Esophagus muscularis mucosa (tissue), 4 donors: ENCODE results near the gene A2M. TPM values are rescaled to one million over a fixed set of nuclear protein-coding genes. Genes with fewer than 3 reads are reported as not detected.

Source experiments
- DNase-seq: peaks from one replicate; pipeline ENCODE4 v3.0.0-alpha.2; 2017; ENCODE audit errors: extremely low spot score
- H3K27ac ChIP-seq, 4 donors: fragments of 200-600 bp; sonication (generic); replicated peaks in 1 of 4; 1 replicate in 3 of 4; 2 replicates in 1 of 4; pipeline ENCODE4 v1.5.1; 2016 to 2019; ENCODE audit warnings: mild to moderate bottlenecking in 1 of 4
- H3K27me3 ChIP-seq, 4 donors: fragments of 200-600 bp; sonication (generic); one replicate each; pipeline versions ENCODE4 v1.5.1 to v1.6.0; 2016 to 2019
- H3K36me3 ChIP-seq, 4 donors: fragments of 200-600 bp; sonication (generic); one replicate each; pipeline ENCODE4 v1.5.1; 2016 to 2019
- H3K4me1 ChIP-seq, 4 donors: fragments of 200-600 bp; sonication (generic); one replicate each; pipeline ENCODE4 v1.5.1; 2016 to 2019
- H3K4me3 ChIP-seq, 4 donors: fragments of 200-600 bp; sonication (generic); 1 replicate in 2 of 4; 2 replicates in 2 of 4; pipeline ENCODE4 v1.5.1; 2016 to 2019; ENCODE audit warnings: mild to moderate bottlenecking in 4 of 4, moderate library complexity in 1 of 4
- H3K9me3 ChIP-seq, 4 donors: fragments of 200-600 bp; sonication (generic); 1 replicate in 3 of 4; 2 replicates in 1 of 4; pipeline ENCODE4 v1.5.1; 2016 to 2019
- CTCF ChIP-seq, 3 experiments: fragments of 200-600 bp in 2 of 3; fragments of 450-650 bp in 1 of 3; sonication (generic) in 2 of 3; IDR thresholded peaks; one replicate each; pipeline ENCODE4 v1.5.1; 2017 to 2019; ENCODE audit warnings: antibody characterized with exemption in 3 of 3, mild to moderate bottlenecking in 2 of 3, moderate library complexity in 1 of 3
- EP300 ChIP-seq: sonication (generic); formaldehyde crosslinking; IDR thresholded peaks from one replicate; pipeline ENCODE4 v1.6.1; 2017; ENCODE audit warnings: antibody characterized with exemption
- POLR2A ChIP-seq: fragments of 450-650 bp; IDR thresholded peaks from one replicate; pipeline ENCODE4 v1.6.1; 2017; ENCODE audit warnings: antibody characterized with exemption, moderate library complexity, mild to moderate bottlenecking, low read depth
- POLR2AphosphoS5 ChIP-seq, 2 donors: sonication (generic); formaldehyde crosslinking; IDR thresholded peaks; one replicate each; pipeline ENCODE4 v1.6.1; 2017; ENCODE audit warnings: antibody characterized with exemption in 2 of 2
- WGBS: methylation state at CpG from one replicate; pipeline ENCODE4 v1.1.5; 2018; 5-methylcytosine and 5-hydroxymethylcytosine counted together
- intact Hi-C: fragments of 100-400 bp; cut with DNase I; formaldehyde crosslinking; loops from one replicate; pipeline ENCODE4 v1.15.1; 2023
- total RNA-seq, 4 donors: library from RNA; depleted of rRNA; stranded (reverse); fragments of >200 nt; gene quantifications; one replicate each; pipeline versions ENCODE4 v1.1.0 to v1.2.1, GENCODE V29; 2016

A2M gene
- total RNA-seq, 4 donors from 2014 or later: 271 to 678 (median 484) TPM

- Histone ChIP-seq H3K36me3 (no peaks in the 10 kb centered on the region), H3K27ac (no peak overlapping the region), H3K27me3 (no peaks in the 10 kb centered on the region), H3K4me3 (no peak overlapping the region), H3K4me1 (peaks cover 0 to 4% (median 2%) of the 10 kb centered on the region in 4 donors), H3K9me3 (no peaks in the 10 kb centered on the region)
- 10% methylated on average over 3 of the region's 3 CpGs for WGBS
- no peak for DNase-seq
- no peak for TF ChIP-seq POLR2A
- peak; percentile 67 to 81 (median 72) for TF ChIP-seq CTCF (IDR thresholded peaks at IDR 0.05)
- intact Hi-C loops: loop anchor here (5.0 kb wide), 1 partner anchor 87 kb away; no protein-coding TSS in a partner anchor
Measured at GRCh38 chr12:9039397-9039977, 76.2 kb downstream of the A2M start.

DNA sequence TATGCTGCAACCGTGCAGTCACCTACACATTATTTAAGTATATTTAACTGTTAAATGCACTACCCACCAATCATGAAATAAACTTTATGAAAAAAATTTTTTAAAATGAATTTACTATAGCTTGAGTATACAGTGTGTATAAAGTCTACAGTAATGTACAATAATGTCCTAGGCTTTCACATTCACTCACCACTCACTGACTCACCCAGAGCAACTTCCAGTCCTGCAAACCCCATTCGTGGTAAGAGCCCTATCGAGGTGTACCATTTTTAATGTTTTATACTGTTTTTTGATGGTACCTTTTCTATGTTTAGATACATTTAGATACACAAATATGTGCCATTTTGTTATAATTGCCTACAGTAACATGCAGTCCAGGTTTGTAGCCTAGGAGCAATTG lies 78.3 kb downstream of the A2M start:
- Histone ChIP-seq H3K27me3 (no peaks in the 10 kb centered on the region), H3K27ac (no peak overlapping the region), H3K36me3 (no peaks in the 10 kb centered on the region), H3K9me3 (no peaks in the 10 kb centered on the region), H3K4me1 (peaks cover 0 to 4% (median 2%) of the 10 kb centered on the region in 4 donors), H3K4me3 (no peak overlapping the region)
- intact Hi-C loops: loop anchor here (5.0 kb wide), 1 partner anchor 85 kb away; no protein-coding TSS in a partner anchor
- no peak for DNase-seq
- 88% methylated on average over 3 of the region's 3 CpGs for WGBS
- TF ChIP-seq EP300 (no peak), POLR2A (no peak)

DNA sequence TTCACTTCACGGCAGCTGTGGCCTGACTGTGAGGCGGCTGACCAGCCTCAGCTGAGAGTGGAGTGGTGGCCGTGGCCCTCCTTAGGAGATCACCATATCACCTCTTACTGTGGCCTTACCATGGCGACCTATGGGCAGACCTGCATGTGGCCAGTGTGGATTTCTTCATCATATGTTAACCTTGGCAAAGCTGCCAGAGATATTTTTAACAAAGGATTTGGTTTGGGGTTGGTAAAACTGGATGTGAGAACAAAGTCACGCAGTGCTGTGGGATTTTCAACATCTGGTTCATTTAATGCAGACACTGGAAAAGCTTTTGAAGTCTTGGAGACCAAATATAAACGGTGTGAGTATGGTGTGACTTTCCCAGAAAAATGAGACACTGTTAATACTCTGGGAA lies 79.5 kb downstream of the A2M start:
- Histone ChIP-seq H3K36me3 (no peaks in the 10 kb centered on the region), H3K9me3 (no peaks in the 10 kb centered on the region), H3K27me3 (no peaks in the 10 kb centered on the region), H3K4me1 (no peaks in the 10 kb centered on the region), H3K4me3 (no peak overlapping the region), H3K27ac (no peak overlapping the region)
- no peak for TF ChIP-seq EP300
- no peak for TF ChIP-seq CTCF (IDR thresholded peaks at IDR 0.05)
- no peak for TF ChIP-seq POLR2AphosphoS5 (IDR thresholded peaks at IDR 0.05)
- no peak for TF ChIP-seq POLR2A
- DNase-seq: no peak
- intact Hi-C loops: loop anchor here (5.0 kb wide), 1 partner anchor 84 kb away; no protein-coding TSS in a partner anchor
- 70% methylated on average over 6 of the region's 6 CpGs for WGBS

DNA sequence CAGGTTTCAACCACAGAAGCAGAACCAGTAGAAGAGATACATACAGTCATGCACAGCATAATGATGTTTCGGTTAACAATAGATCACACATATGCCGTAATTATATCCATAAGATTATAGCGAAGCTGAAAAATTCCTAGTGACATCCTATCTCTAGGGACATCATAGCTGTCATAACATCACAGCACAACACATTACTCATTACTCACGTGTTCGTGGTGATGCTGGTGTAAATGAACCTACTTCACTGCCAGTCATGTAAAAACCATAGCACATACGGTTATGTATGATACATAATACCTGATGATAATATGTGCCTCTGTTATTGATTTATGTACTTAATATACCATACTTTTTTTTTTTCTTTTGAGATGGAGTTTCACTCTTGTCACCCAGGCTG lies 81.6 kb downstream of the A2M start:
- Histone ChIP-seq H3K36me3 (no peaks in the 10 kb centered on the region), H3K4me3 (no peak overlapping the region), H3K4me1 (no peaks in the 10 kb centered on the region), H3K27me3 (no peaks in the 10 kb centered on the region), H3K27ac (no peak overlapping the region), H3K9me3 (no peaks in the 10 kb centered on the region)
- no peak for TF ChIP-seq EP300
- no peak for TF ChIP-seq POLR2AphosphoS5 (IDR thresholded peaks at IDR 0.05)
- TF ChIP-seq CTCF (IDR thresholded peaks at IDR 0.05): no peak
- no peak for TF ChIP-seq POLR2A
- no peak for DNase-seq
- intact Hi-C loops: no loop called here
- 86% methylated on average over 6 of the region's 6 CpGs for WGBS

DNA sequence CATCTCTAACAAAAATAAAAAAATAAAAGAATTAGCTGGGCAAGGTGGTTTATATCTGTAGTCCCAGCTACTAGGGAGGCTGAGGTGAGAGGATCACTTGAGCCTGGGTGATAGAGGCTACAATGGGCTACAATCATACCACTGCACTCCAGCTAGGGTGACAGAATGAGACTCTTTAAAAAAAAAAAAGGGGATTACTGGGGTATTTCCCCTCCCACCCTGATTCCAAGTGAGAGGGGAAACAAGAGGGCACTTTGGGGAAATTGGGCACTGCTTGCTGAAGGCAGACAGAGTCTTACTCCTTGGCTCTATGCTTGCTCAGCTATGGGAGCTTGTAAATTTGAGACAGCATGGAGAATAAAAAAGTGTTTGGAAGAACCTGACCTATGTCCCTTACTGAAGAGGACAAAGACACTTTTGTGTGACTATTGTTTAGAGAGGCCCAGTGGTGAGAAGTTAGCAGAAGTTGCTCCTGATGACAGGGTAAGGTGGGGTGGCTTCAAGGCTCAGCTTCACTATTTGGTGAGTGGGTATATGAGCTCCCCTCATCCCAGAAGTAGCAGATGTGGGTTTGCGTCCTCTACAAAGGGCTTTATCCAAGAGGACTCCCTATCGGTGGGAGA lies 82.3 kb downstream of the A2M start:
- no peak for DNase-seq
- no peaks in the 10 kb centered on the region for H3K4me1 ChIP-seq
- H3K36me3 ChIP-seq: no peaks in the 10 kb centered on the region
- H3K27me3 ChIP-seq: no peaks in the 10 kb centered on the region
- 96% methylated on average over 2 of the region's 2 CpGs for WGBS
- no peak for TF ChIP-seq CTCF (IDR thresholded peaks at IDR 0.05)
- no peak for TF ChIP-seq POLR2AphosphoS5 (IDR thresholded peaks at IDR 0.05)
- TF ChIP-seq EP300: no peak
- TF ChIP-seq POLR2A: no peak
- intact Hi-C loops: no loop called here
- H3K4me3 ChIP-seq: no peak overlapping the region
- no peak overlapping the region for H3K27ac ChIP-seq
- no peaks in the 10 kb centered on the region for H3K9me3 ChIP-seq
